WTC11 (cell line): ENCODE data around the gene HIGD1B. TPM values are rescaled to one million over a fixed set of nuclear protein-coding genes. Genes with fewer than 3 reads are reported as not detected.

Experiments
- ATAC-seq: fragments of 200-7000 bp; cut with Tn5 transposase; 2 replicates; pipeline ENCODE4 v1.10.0; 2021; ENCODE audit warnings: mild to moderate bottlenecking, moderate library complexity
- CTCF ChIA-PET: fragments of 300-600 bp; sonication (Branson Sonifier 250); formaldehyde crosslinking; loops from one replicate; lab custom pipeline; 2021; ENCODE audit warnings: antibody characterized with exemption; lab: Charles Lee
- POLR2A ChIA-PET: fragments of 350-600 bp; sonication (Branson Sonifier 250); formaldehyde crosslinking; loops from one replicate; lab custom pipeline; 2021; ENCODE audit warnings: antibody characterized with exemption; lab: Charles Lee
- DNase-seq: peaks from one replicate; pipeline ENCODE4 v3.0.0; 2021; ENCODE audit warnings: low spot score
- H3K27ac Mint-ChIP-seq: 2 replicates; pipeline ENCODE4 v1.8.0; 2021; ENCODE audit warnings: mixed read lengths
- H3K27me3 Mint-ChIP-seq: 2 replicates; pipeline ENCODE4 v1.8.0; 2021; ENCODE audit warnings: low read depth, mild to moderate bottlenecking, moderate library complexity, mixed read lengths
- H3K36me3 Mint-ChIP-seq: 2 replicates; pipeline ENCODE4 v1.8.0; 2021; ENCODE audit warnings: mixed read lengths
- H3K4me1 Mint-ChIP-seq: 2 replicates; pipeline ENCODE4 v1.8.0; 2022; ENCODE audit warnings: mixed read lengths
- H3K4me3 Mint-ChIP-seq: 2 replicates; pipeline ENCODE4 v1.8.0; 2021; ENCODE audit warnings: mild to moderate bottlenecking, moderate library complexity, mixed read lengths
- H3K9me3 Mint-ChIP-seq: 2 replicates; pipeline ENCODE4 v1.8.0; 2021; ENCODE audit warnings: mixed read lengths
- CDX4 ChIP-seq: fragments of 250-450 bp; sonication (Bioruptor Pico); IDR thresholded peaks from 2 replicates; pipeline ENCODE4 v1.9.0; 2021; ENCODE audit warnings: moderate library complexity, mild to moderate bottlenecking, inconsistent platforms, borderline replicate concordance
- CREB1 ChIP-seq: sonication (generic); formaldehyde crosslinking; IDR thresholded peaks from 2 replicates; pipeline ENCODE4 v1.8.0; 2023; ENCODE audit warnings: mild to moderate bottlenecking, missing genetic modification reagents
- E2F4 ChIP-seq: sonication (generic); formaldehyde crosslinking; IDR thresholded peaks from 2 replicates; pipeline ENCODE4 v1.8.1; 2022; ENCODE audit warnings: low read depth, mild to moderate bottlenecking, moderate library complexity, missing genetic modification reagents, borderline replicate concordance
- HMGXB4 ChIP-seq: sonication (generic); formaldehyde crosslinking; IDR thresholded peaks from 2 replicates; pipeline ENCODE4 v1.8.1; 2023; ENCODE audit warnings: mild to moderate bottlenecking, moderate library complexity, missing genetic modification reagents
- IRF1 ChIP-seq: sonication (generic); formaldehyde crosslinking; IDR thresholded peaks from 2 replicates; pipeline ENCODE4 v1.8.0; 2023; ENCODE audit warnings: missing genetic modification reagents
- NFE2L1 ChIP-seq: sonication (generic); formaldehyde crosslinking; IDR thresholded peaks from 2 replicates; pipeline ENCODE4 v1.8.1; 2023; ENCODE audit warnings: missing genetic modification reagents
- OVOL2 ChIP-seq: fragments of 250-450 bp; sonication (Bioruptor Pico); IDR thresholded peaks from 2 replicates; pipeline ENCODE4 v1.9.0; 2021; ENCODE audit warnings: mild to moderate bottlenecking, borderline replicate concordance
- SMAD4 ChIP-seq: sonication (generic); formaldehyde crosslinking; IDR thresholded peaks from 2 replicates; pipeline ENCODE4 v1.8.0; 2022; ENCODE audit warnings: mild to moderate bottlenecking, missing genetic modification reagents
- STAT6 ChIP-seq: sonication (generic); formaldehyde crosslinking; conservative IDR thresholded peaks from 2 replicates; pipeline ENCODE4 v1.8.1; 2023; ENCODE audit warnings: mild to moderate bottlenecking, low read depth, missing genetic modification reagents, moderate library complexity
- ZNF281 ChIP-seq: sonication (generic); formaldehyde crosslinking; IDR thresholded peaks from 2 replicates; pipeline ENCODE4 v1.8.0; 2023; ENCODE audit warnings: mild to moderate bottlenecking, missing genetic modification reagents
- ZNF317 ChIP-seq: sonication (generic); formaldehyde crosslinking; IDR thresholded peaks from 2 replicates; pipeline ENCODE4 v1.8.1; 2023; ENCODE audit warnings: low read depth, mild to moderate bottlenecking, moderate library complexity, missing genetic modification reagents, borderline replicate concordance
- ZNF671 ChIP-seq: fragments of 250-450 bp; sonication (Bioruptor Pico); IDR thresholded peaks from 2 replicates; pipeline ENCODE4 v1.8.0; 2021; ENCODE audit warnings: mild to moderate bottlenecking
- ZSCAN18 ChIP-seq: fragments of 250-450 bp; sonication (Bioruptor Pico); IDR thresholded peaks from 2 replicates; pipeline ENCODE4 v2.1.2; 2022; ENCODE audit warnings: mild to moderate bottlenecking, moderate library complexity
- total RNA-seq: library from RNA; stranded (reverse); gene quantifications from 3 replicates; pipeline ENCODE4 v1.2.3, GENCODE V29; 2021

The HIGD1B gene
- total RNA-seq, 1 experiment from 2014 or later = not detected

GRCh38 chr17:44848961-44849489 lies 1.3 kb downstream of the HIGD1B start:
- H3K27ac Mint-ChIP-seq = 0 out of 2 replicates have a peak overlapping the region, but pooled peaks have one; percentile 19
- peaks cover 35% of the 10 kb centered on the region for H3K36me3 Mint-ChIP-seq
- no peak for DNase-seq

More at GRCh38 chr17:44848961-44849489, 1.3 kb downstream of the HIGD1B start:
- ChIA-PET POLR2A (interaction anchor here (1.4 kb wide), 1 partner anchor 73 kb away, joined by 3 read pairs; no protein-coding TSS in a partner anchor), CTCF (interaction anchor here (0.6 to 3.2 kb wide), 6 partner anchors 12 to 74 kb away, joined by 3 to 17 read pairs (median 3); no protein-coding TSS in a partner anchor)
- Mint-ChIP-seq H3K4me1 (peaks cover 24% of the 10 kb centered on the region), H3K27me3 (no peaks in the 10 kb centered on the region), H3K4me3 (no peak overlapping the region), H3K9me3 (no peaks in the 10 kb centered on the region)
- ATAC-seq = no peak
- TF ChIP-seq CDX4 (CRISPR knock-in tag) (no peak), ZSCAN18 (CRISPR knock-in tag) (no peak), SMAD4 (CRISPR knock-in tag) (no peak), IRF1 (CRISPR knock-in tag) (no peak), NFE2L1 (CRISPR knock-in tag) (no peak), ZNF671 (CRISPR knock-in tag) (no peak), HMGXB4 (CRISPR knock-in tag) (no peak), STAT6 (CRISPR knock-in tag) (no peak), CREB1 (CRISPR knock-in tag) (no peak), E2F4 (CRISPR knock-in tag) (no peak), OVOL2 (CRISPR knock-in tag) (no peak), ZNF281 (CRISPR knock-in tag) (no peak), ZNF317 (CRISPR knock-in tag) (no peak)
